HG03439 (cell line): Measurements from ENCODE around the gene HTRA1.

Experiments
- ATAC-seq: cut with Tn5 transposase; IDR thresholded peaks from one replicate; pipeline ENCODE4 v1.9.1; 2021; ENCODE audit warnings: mild to moderate bottlenecking, moderate library complexity; ENCODE audit not compliant: unreplicated experiment

HTRA1 gene

DNA sequence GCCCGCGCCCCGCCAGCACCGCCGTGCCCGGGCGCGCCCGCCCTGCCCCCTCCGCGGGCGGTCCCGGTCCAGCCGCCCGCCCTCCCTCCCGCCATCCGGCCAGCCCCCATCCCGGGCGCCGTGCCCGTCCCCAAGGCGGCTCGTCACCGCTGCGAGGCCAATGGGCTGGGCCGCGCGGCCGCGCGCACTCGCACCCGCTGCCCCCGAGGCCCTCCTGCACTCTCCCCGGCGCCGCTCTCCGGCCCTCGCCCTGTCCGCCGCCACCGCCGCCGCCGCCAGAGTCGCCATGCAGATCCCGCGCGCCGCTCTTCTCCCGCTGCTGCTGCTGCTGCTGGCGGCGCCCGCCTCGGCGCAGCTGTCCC lies at the start of gene HTRA1:
Gene HTRA1 (plus strand): TSS at position 187 of the 362 bp plus-strand sequence. CDS start 100 bp downstream, at position 287.
- ATAC-seq = no peak

DNA sequence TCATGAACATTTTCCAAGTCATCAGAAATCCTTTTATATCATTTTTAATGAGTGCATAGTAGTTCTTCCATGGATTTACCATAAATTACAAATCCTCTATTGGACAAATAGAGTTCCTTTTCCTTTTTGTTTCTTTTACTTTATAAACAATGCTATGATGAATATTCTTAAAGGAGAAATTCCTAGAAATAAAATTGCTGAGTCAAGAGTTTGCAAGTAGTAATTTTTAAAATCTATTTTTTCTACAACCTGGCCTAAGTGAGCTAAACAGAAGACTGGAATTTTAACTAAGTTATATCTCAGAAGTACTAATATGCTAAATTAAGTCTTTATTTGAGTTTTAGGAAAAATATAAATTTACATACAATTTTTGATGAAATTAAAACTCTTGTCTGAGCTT lies 48.0 kb upstream of the HTRA1 start:
- no peak for ATAC-seq

DNA sequence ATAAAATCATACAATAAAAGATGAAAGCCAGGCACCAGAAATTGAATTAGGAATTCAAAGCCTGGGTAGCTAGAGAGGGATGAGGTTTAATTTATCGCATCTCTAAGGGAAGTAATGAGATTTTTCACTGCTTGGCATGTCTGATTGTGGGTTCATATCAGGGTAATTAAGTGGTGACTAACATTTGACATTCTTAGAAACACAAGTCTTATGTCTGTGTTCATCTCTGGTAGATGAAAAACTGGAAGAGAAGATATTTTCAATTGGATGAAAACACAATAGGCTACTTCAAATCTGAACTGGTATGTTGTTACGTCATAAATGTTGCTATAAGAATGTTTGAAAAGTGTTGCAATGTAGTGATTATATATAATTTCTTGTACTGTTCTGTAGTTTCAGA lies 43.7 kb upstream of the HTRA1 start:
- no peak for ATAC-seq

DNA sequence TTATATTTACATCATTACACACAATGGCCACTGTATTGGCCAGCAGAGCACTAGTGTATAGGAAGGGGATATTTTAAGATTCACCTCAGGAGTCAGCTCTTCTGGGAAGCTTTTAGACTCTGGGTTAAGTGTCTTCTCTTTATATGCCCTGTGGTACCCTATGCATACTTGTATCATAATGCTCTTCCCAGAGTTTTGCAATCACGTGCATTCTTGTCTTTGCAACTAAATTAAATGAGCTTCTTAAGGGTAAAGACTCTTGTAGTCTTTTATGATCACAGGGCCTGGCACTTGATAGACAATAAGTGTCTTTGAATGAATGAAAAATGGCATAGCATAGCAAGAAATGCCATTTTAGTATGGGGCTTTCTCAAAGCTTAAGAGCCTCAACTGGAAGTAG lies 42.3 kb upstream of the HTRA1 start:
- no peak for ATAC-seq

DNA sequence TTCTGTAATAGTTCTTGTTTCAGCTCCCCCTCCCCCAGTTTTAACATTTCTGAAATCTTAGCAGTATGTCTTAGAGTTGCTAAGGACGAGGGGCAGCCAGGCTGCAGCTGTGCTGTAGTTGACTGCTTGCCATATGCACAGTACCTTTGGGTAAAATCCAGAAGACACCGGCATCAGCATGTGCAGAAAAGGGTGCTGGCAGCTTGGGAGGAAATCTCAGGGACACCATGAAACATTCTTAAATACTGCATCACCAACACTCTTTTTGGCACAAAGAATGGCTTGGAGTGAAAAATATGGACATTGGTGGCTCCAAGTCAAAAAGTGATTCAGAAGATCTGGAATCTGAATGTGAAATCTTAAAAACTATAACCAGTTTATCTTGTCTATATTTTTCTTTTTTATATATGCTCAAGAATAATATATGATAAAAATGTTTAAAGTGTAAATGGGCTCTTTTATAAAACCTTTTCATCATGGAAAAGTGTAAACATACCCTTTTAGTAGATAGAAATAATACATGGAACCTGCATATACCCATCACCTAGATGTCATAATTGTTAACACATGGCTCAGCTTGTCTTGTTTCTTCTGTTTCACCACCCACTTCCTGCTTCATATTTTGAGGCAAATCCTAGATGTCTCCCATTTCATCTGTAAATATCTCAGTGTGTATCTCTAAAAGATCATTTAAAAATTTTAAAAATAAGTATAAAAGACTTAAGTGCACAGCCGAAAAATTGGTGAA lies 41.3 kb upstream of the HTRA1 start:
- no peak for ATAC-seq

DNA sequence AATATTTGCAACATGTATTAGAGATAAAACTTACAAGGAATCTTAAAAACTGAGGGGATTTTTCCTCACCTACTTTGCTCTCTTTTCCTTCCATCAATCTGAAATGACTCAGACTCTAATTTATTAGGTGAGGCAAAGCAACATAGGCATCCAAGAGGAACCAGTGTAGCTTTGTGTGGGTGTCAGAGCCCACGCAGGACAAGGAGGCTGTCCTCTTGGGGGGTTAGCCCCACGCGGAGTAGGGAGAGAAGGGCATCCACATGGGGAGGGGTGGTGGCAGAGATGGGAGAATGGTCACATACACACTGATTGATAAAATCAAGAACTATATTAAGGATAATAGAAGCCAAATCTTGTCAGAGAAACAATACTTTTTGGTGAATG lies 40.7 kb upstream of the HTRA1 start:
- ATAC-seq = no peak

DNA sequence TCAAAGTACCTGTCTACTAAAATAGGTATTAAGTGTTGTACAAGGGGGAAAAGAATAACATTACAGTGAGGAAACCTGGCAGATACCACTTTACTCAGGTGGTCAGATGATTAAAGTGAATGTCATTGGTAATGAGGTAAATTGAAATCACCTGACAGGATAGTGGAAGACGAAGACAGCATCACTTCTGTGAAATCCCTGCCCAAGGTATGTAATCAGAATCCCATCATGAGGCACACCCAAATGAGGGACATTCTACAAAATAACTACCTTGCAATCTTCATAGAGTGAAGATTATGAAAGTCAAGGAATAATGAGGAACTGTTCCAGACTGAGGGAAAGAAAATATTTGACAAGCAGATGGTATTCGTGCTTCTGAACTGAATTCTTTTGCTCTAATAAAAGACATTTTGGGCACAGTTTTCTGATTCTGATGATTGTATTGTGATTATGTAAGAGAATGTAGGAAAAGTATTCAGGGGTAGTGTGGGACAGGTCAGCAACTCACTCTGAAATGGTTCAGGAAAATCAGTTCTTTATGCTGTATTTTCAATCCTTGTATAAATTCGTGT lies 40.2 kb upstream of the HTRA1 start:
- no peak for ATAC-seq

DNA sequence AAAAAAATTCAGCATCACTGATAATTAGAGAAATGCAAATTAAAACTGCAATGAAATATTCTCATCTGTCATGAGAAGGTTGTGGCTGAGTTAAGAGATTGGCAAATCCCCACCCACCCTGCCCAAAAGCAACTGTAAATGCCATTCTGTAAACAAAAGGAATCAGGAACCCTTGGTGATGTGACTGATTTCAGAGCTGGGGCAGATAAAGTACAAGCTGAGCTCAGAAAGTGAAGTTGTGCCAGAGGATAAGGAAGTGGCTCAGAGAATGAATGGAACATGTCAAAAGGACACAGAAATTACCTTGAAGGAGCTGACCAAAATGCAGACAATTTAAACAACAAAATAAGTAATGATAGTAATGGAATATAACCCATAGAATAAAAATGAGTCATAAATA lies 39.6 kb upstream of the HTRA1 start:
- no peak for ATAC-seq

DNA sequence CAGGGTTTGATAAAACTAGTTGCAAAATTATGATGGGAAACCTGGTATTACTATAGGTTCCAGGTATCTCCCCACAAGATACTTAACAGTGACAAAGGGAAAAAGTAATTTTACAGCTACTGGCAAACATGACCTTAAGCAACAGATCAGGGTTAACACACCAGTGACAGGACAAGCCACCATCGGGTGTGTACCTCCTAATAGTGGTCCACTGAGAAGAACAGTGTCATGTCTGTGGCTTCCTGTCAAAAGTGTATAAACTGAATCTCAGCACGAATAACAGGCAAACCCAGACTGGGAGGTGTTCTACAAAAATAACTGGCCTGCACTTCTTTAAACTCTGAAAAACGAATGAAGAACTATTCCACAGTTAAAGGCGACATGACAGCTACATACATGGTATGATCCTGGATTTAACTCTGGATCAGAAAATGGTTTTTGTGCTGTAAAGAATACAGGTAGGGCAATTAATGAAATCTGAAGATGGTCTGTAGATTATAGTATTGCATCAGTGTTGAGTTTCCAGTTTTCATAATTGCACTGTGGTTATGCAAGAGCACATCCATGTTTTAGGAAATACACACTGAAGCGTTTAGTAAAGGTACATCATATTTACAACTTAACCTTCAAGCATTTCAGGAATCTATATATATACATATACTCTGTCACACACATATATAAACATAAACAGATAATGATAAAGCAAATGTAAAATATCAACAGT lies 38.9 kb upstream of the HTRA1 start:
- no peak for ATAC-seq

DNA sequence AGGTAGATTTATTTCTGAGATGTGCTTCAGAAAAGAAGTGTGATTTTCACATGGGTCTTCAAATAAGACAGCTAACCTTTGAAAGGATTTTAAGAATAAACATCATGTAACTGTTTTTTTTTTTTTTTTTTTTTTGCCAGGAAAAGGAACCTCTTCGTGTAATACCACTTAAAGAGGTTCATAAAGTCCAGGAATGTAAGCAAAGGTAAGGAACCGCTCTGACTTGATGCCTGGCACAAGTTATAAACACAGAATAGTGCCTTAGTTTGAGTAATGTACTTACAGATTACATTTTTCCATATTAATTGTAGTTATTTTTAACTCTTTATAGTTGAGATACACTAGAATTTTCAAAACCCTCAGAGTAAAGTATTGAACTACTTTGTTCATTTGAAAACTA lies 37.3 kb upstream of the HTRA1 start:
- no peak for ATAC-seq

DNA sequence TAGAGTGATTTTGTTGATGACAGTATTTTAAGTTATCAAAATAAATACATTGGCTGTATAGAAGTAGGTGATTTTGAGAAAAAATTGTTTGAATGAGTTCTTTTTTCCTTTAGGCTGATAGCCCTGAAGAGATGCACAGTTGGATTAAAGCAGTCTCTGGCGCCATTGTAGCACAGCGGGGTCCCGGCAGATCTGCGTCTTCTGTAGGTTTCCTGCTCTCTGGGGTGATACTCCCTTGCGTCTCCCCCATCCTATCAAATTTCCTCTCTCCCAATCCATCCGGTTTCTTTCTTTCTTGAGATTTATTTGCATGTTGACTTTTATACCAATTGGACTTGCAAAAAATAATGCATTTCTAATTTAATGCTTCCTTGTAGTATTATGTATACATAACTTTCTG lies 34.5 kb upstream of the HTRA1 start:
- ATAC-seq = no peak

DNA sequence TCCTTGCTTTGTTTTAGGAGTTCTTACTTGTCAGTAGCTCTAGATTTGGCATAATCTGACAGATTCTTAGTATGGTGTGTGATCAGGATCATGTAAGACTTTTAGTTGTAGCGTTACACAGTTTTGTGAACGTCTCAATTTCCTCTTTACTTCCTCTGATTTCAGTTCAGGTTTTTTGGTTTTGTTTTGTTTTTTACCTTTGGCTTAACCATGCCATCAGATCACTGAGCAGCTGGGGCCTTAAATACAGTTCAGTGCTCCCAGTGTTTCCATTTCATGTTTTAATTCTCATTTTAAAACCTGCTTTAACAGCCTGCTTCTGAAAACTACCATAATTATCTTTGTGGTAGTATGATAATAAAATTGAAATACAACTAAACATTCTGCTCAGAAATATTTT lies 34.1 kb upstream of the HTRA1 start:
- ATAC-seq = no peak

DNA sequence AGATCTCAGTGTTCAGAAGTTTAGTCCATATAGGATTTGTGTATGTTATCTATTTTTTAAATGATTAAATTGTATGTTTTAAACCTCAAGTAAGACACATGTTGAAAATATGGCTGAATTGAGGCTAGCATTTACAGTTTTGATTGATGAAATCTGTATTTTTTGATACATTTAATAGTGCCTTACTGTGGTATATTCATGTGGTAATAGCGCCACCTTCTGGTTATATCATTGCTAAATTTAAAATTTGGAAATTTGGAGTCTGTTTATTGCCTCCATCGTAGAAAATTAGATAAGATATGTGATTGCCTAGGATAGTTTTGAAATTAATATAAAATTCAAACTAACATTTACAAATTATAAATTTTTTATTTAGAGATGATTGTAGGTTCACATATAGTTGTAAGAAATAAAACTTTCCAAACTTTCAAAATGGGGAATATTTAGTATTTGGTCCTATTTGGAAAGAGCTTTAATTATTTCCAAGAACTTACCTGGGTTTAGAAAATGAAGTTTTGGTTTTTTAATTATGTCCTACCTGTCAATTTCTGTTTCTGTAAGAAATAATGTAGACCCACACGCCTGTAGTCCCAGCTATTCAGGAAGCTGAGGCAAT lies 26.0 kb upstream of the HTRA1 start:
- no peak for ATAC-seq

DNA sequence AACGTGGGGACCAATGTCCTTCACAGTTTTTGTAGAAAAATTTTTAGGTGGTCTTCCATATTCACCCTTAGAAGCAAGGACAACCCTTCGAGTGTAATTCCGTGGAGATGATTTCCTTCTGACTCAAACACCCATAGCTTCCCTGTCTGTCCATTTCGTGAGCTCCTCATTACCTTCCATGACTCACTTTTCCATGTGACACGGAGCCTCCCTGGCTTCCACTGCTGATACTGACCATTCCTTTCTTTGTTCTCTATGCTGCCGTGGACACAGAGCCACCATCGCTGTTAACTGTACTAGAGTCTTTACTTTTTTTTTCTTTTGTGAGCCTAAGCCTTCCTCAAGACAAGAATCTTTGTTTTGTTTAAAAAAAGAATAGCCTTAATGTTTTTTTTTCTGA lies 19.4 kb upstream of the HTRA1 start:
- ATAC-seq = no peak

DNA sequence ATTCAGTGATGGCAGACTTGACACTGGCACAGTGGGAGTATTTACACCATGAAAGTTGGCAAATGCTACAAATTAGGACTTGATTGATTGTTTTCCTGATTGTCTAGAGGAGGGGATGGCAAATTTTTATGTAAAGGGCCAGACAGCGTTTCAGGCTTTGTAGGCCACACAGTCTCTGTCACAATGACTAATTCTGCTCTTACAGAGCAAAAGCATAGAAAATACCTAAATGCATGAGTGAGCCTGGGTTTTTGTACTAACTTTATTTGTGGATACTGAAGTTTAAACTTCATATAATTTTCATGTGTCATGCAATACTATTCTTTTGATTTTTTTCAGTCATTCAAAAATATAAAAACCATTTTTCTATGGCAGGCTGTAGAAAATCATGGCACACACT lies 15.9 kb upstream of the HTRA1 start:
- no peak for ATAC-seq

DNA sequence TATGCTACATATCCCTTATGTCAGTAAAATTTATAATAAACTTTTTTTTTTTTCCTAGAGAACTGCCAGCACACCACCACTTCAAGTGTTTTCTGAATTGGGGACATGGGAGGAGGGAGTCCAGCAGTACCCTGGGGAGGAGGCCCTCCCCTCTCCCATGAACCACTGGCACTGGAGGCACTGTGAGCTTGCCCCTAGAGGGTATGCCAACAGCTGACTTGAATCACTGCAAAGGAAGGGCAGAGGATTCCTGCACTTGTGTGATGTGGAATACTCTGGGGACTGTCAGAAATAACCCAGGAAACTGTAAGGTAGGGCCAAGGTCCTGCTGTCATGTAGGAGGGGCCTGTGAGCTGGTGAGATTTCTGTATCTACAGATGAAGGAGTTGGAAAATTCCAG lies 15.4 kb upstream of the HTRA1 start:
- ATAC-seq = no peak

DNA sequence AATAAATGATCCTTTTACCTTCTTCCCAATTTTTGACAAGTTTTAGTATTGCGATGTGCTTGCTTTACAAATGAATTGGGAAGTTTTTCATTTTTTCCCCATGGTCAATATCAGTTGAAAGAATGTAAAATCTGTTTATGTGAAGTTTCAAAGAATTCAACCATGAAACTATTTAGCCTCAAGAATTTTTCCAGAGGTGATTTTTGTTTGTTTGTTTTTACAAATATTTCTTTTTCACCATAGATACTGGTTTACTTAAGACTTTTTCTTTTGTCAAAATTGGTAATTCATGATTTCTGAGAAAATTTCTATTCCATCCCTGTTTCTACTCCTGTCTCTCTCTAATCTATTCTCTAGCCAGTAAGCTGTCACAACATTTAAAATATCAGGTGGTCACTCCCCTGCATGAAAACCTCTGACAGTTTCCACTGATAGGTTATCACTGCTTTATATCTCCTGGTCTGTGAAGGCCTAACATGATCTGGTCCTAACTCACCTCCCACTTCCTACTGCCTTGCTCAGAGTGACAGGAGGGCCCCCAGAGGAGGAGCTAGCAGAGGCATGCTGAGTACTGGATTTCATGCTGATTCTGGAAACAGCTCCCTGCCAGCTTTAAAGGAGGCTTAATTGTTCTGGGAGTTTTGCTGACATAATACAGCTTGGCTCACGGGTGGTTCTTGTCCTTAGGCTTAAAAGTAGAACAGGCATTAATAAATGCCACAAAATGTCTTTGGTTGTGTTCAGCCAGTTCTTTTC lies 14.5 kb upstream of the HTRA1 start:
- no peak for ATAC-seq

DNA sequence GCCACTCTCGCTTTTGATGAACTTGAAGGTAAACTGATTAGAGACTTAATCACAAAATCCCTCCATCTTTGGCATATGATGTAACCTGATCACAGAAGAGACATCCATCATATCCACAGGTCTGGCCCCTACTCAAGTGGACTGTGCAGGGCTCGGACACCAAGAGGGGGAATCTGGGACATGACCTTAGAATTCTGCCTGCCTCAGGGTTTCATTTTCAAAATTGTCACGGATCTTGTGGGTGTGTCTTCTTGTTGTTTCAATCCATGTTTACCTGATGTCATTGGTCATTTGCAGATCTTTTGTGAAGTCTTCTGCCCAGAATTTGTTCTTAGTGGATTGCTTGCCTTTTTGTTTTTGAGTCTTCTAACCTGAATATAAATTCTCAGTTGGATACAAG lies 12.8 kb upstream of the HTRA1 start:
- no peak for ATAC-seq

DNA sequence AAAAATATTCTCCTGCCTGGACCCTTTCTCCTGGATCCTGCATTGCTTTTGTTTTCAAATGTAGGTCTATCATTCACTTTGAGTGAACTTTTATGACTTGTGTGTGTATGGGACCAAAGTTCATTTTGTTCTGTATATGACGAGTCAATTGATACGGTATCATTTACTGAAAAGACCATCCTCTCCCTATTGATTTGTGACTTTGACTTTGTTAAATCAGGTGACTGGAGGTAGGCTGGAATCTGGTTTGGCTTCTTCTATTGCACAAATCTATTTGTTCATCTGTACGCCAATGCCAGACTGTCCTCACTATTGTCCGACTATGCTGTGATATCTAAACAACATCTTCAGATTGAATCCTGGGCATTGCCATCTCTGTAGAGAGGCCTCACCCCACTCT lies 12.2 kb upstream of the HTRA1 start:
- ATAC-seq = no peak

DNA sequence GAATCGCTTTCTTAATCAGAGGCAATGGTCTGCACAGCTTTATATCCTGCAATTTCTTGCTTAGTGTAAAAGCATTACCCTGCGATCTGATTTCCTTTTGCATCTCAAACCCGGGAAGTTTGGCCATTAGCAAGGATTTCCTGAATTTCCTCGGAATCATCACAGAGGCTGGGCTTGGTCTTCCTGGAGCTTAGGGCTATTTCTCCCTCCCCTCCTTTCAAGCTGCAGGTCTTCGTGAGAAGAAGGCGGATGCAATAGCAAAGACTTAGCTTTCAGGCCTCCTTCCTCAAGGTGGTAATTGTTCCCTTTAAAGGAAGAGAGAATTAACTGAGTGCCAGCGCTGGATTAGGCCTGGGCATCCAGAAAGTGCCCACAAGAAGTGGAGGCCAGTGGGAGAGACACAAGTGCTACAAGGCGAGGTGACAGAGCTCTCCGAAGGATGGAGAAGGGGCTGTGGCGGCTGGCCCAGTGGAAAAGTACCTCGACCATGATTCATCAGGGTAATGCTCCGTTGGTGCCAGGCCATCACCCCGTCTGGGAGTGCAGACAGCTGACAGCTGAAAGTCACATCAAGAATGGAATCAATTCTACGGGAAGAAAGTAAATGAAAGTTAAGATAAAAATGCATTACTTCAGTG lies 10.9 kb upstream of the HTRA1 start:
- ATAC-seq = no peak

DNA sequence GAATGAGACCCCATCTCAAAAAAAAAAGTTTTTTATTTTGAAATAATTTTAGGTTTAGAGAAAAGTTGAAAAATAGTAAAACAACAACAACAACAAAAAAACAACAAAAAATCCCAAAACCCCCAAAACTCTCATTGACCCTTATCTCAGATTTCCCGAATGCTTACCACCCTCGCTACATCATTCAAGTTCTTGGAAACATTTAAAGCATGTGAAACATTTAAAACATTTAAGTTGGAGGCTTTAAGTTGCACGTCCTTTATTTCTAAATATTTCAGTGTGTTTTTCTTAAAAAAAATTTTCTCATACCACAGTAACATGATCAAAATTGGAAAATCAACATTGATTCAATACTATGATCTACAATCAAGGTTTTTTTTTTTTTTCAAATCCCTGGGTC lies 7.3 kb upstream of the HTRA1 start:
- ATAC-seq = no peak
